ENCODE results near the gene RCAN2. TPM values are rescaled to one million over a fixed set of nuclear protein-coding genes. Genes with fewer than 3 reads are reported as not detected.

The RCAN2 gene
- total and polyA plus RNA-seq, 2 experiments from 2014 or later: 6.0 to 9.3 TPM

GRCh38 chr6:46357591-46357990, 133.7 kb downstream of the RCAN2 start:
- H4K20me1 ChIP-seq (replicated peaks; ENCODE audit: insufficient read depth): no peaks in the 10 kb centered on the region
- TF ChIP-seq, protein P1, sequence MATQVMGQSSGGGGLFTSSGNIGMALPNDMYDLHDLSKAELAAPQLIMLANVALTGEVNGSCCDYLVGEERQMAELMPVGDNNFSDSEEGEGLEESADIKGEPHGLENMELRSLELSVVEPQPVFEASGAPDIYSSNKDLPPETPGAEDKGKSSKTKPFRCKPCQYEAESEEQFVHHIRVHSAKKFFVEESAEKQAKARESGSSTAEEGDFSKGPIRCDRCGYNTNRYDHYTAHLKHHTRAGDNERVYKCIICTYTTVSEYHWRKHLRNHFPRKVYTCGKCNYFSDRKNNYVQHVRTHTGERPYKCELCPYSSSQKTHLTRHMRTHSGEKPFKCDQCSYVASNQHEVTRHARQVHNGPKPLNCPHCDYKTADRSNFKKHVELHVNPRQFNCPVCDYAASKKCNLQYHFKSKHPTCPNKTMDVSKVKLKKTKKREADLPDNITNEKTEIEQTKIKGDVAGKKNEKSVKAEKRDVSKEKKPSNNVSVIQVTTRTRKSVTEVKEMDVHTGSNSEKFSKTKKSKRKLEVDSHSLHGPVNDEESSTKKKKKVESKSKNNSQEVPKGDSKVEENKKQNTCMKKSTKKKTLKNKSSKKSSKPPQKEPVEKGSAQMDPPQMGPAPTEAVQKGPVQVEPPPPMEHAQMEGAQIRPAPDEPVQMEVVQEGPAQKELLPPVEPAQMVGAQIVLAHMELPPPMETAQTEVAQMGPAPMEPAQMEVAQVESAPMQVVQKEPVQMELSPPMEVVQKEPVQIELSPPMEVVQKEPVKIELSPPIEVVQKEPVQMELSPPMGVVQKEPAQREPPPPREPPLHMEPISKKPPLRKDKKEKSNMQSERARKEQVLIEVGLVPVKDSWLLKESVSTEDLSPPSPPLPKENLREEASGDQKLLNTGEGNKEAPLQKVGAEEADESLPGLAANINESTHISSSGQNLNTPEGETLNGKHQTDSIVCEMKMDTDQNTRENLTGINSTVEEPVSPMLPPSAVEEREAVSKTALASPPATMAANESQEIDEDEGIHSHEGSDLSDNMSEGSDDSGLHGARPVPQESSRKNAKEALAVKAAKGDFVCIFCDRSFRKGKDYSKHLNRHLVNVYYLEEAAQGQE (IDR thresholded peaks at IDR 0.05; ENCODE audit: unreplicated experiment): no peak
- TF ChIP-seq, protein P2, sequence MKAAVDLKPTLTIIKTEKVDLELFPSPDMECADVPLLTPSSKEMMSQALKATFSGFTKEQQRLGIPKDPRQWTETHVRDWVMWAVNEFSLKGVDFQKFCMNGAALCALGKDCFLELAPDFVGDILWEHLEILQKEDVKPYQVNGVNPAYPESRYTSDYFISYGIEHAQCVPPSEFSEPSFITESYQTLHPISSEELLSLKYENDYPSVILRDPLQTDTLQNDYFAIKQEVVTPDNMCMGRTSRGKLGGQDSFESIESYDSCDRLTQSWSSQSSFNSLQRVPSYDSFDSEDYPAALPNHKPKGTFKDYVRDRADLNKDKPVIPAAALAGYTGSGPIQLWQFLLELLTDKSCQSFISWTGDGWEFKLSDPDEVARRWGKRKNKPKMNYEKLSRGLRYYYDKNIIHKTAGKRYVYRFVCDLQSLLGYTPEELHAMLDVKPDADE (IDR thresholded peaks at IDR 0.05): no peak
- no peak for TF ChIP-seq CREB1 (CRISPR knock-in tag; IDR thresholded peaks at IDR 0.05; ENCODE audit: low read depth)
- no peak for TF ChIP-seq ZNF331 (CRISPR knock-in tag; IDR thresholded peaks at IDR 0.05; ENCODE audit: low read depth)
- no peak for TF ChIP-seq JUNB (IDR thresholded peaks at IDR 0.05; ENCODE audit: unreplicated experiment)
- TF ChIP-seq EZH2 (IDR thresholded peaks at IDR 0.05; ENCODE audit: low read depth, unreplicated experiment): no peak
- no peak for TF ChIP-seq EZH2phosphoT487 (IDR thresholded peaks at IDR 0.05; ENCODE audit: unreplicated experiment)
- no peak for TF ChIP-seq ZNF114 (CRISPR knock-in tag; IDR thresholded peaks at IDR 0.05)
- TF ChIP-seq, protein P3, sequence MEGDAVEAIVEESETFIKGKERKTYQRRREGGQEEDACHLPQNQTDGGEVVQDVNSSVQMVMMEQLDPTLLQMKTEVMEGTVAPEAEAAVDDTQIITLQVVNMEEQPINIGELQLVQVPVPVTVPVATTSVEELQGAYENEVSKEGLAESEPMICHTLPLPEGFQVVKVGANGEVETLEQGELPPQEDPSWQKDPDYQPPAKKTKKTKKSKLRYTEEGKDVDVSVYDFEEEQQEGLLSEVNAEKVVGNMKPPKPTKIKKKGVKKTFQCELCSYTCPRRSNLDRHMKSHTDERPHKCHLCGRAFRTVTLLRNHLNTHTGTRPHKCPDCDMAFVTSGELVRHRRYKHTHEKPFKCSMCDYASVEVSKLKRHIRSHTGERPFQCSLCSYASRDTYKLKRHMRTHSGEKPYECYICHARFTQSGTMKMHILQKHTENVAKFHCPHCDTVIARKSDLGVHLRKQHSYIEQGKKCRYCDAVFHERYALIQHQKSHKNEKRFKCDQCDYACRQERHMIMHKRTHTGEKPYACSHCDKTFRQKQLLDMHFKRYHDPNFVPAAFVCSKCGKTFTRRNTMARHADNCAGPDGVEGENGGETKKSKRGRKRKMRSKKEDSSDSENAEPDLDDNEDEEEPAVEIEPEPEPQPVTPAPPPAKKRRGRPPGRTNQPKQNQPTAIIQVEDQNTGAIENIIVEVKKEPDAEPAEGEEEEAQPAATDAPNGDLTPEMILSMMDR (conservative IDR thresholded peaks at IDR 0.05; ENCODE audit: low read depth in 2 of 2): no peak
- TF ChIP-seq NANOG (IDR thresholded peaks at IDR 0.05; ENCODE audit: borderline replicate concordance): no peak
- no peaks in the 10 kb centered on the region; the same call in 2 of the 3 replicates for H3K9me3 Mint-ChIP-seq
- no peak overlapping the region for H2AFZ ChIP-seq
- H3F3A ChIP-seq (replicated peaks; ENCODE audit: low read depth): no peaks in the 10 kb centered on the region
- H3K4me2 ChIP-seq: no peak overlapping the region; the same call in 1 of the 2 replicates
- no peak overlapping the region for H3K4me3 ChIP-seq
- ATAC-seq: no peak
- H3K79me2 ChIP-seq (replicated peaks; ENCODE audit: insufficient read depth): no peaks in the 10 kb centered on the region
- H3K27ac Mint-ChIP-seq: no peak overlapping the region
- H3K27me3 ChIP-seq (ENCODE audit: insufficient read depth): no peaks in the 10 kb centered on the region
- peaks cover 13% of the 10 kb centered on the region for H3K4me1 ChIP-seq (ENCODE audit: insufficient read depth)
- H3K4me3 Mint-ChIP-seq: no peak overlapping the region
- no peak overlapping the region for H3K27ac ChIP-seq (ENCODE audit: low read depth)
- peaks cover 22% of the 10 kb centered on the region for H3K4me1 Mint-ChIP-seq
- H3K27me3 Mint-ChIP-seq (ENCODE audit: insufficient read depth, low read depth, poor library complexity): peaks cover 5% of the 10 kb centered on the region
- H3K36me3 Mint-ChIP-seq (ENCODE audit: low read depth): no peaks in the 10 kb centered on the region
- no peak for DNase-seq (ENCODE audit: low spot score)
- no peaks in the 10 kb centered on the region for H3K36me3 ChIP-seq (ENCODE audit: insufficient read depth)
- H3K9me2 ChIP-seq (ENCODE audit: insufficient read depth): peaks cover 2% of the 10 kb centered on the region; the same call in 1 of the 2 replicates
